Prostate gland (tissue), 2 donors: ENCODE data around the gene NYNRIN.
A peak's percentile ranks its signal among the peaks of the same experiment; 100 is the strongest.

ENCODE experiments used
- POLR2A ChIP-seq: fragments of 450-650 bp; IDR thresholded peaks from one replicate; pipeline ENCODE4 v1.6.1; 2016; ENCODE audit warnings: antibody characterized with exemption, mild to moderate bottlenecking
- POLR2AphosphoS5 ChIP-seq: sonication (generic); formaldehyde crosslinking; IDR thresholded peaks from one replicate; pipeline ENCODE4 v1.6.1; 2017; ENCODE audit warnings: antibody characterized with exemption
- TF ChIP-seq, protein P1 (sequence below), 4 experiments: fragments of 200-600 bp in 2 of 4; fragments of 450-650 bp in 2 of 4; sonication (generic) in 2 of 4; IDR thresholded peaks; 1 replicate in 3 of 4; 2 replicates in 1 of 4; pipeline ENCODE4 v1.5.1; 2016 to 2019; ENCODE audit warnings: antibody characterized with exemption in 4 of 4, mild to moderate bottlenecking in 2 of 4, moderate library complexity in 2 of 4

DNA sequence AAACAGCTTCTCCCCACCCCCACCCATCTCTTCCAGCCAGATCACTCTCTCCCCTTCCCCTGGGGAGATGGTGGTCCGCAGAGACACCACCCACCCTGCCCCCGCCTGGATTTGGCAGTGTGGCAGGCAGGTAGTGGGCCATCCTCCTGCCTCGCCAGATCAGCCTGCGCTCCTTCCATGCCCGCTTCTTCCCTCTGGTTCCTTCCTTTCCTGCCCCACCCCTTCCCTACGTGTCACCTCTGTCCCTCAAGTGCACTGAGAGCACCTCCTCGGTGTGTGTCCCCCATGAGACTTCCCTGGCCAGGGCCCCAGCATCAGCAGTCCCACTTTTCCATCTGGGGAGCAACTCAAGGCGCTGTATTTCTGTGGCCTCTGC lies 632 bp downstream of the NYNRIN start:
- TF ChIP-seq, protein P1, sequence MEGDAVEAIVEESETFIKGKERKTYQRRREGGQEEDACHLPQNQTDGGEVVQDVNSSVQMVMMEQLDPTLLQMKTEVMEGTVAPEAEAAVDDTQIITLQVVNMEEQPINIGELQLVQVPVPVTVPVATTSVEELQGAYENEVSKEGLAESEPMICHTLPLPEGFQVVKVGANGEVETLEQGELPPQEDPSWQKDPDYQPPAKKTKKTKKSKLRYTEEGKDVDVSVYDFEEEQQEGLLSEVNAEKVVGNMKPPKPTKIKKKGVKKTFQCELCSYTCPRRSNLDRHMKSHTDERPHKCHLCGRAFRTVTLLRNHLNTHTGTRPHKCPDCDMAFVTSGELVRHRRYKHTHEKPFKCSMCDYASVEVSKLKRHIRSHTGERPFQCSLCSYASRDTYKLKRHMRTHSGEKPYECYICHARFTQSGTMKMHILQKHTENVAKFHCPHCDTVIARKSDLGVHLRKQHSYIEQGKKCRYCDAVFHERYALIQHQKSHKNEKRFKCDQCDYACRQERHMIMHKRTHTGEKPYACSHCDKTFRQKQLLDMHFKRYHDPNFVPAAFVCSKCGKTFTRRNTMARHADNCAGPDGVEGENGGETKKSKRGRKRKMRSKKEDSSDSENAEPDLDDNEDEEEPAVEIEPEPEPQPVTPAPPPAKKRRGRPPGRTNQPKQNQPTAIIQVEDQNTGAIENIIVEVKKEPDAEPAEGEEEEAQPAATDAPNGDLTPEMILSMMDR (IDR thresholded peaks at IDR 0.05): no peak
- TF ChIP-seq POLR2A (peak; percentile 14), POLR2AphosphoS5 (no peak)
